Neural progenitor cell (in vitro differentiated cells): Measurements from ENCODE around the gene FBXL15. TPM values are rescaled to one million over a fixed set of nuclear protein-coding genes. Genes with fewer than 3 reads are reported as not detected.

Experiments
- DNase-seq: peaks from one replicate; pipeline ENCODE4 v3.0.0-alpha.2; 2016; ENCODE audit warnings: low spot score
- H2AFZ ChIP-seq: fragments of 200-600 bp; sonication (generic); replicated peaks from 2 replicates; pipeline ENCODE4 v1.6.1; 2016; ENCODE audit warnings: antibody characterized with exemption
- H3F3A ChIP-seq: fragments of 200-600 bp; sonication (generic); 2 replicates; pipeline ENCODE4 v1.6.1; 2016; ENCODE audit warnings: antibody characterized with exemption, low read depth
- H3K27ac ChIP-seq: fragments of 200-600 bp; sonication (generic); 2 replicates; pipeline ENCODE4 v1.5.1; 2016; ENCODE audit warnings: mild to moderate bottlenecking
- H3K27me3 ChIP-seq: fragments of 200-600 bp; sonication (generic); 2 replicates; pipeline ENCODE4 v1.6.1; 2016; ENCODE audit warnings: mild to moderate bottlenecking, moderate library complexity
- H3K36me3 ChIP-seq: fragments of 200-600 bp; sonication (generic); 2 replicates; pipeline ENCODE4 v1.5.1; 2016
- H3K4me1 ChIP-seq: fragments of 200-600 bp; sonication (generic); 2 replicates; pipeline ENCODE4 v1.6.1; 2016; ENCODE audit warnings: mixed run types
- H3K4me2 ChIP-seq: fragments of 200-600 bp; sonication (generic); 2 replicates; pipeline ENCODE4 v1.6.1; 2016
- H3K4me3 ChIP-seq: fragments of 200-600 bp; sonication (generic); 2 replicates; pipeline ENCODE4 v1.5.1; 2016
- H3K79me2 ChIP-seq: fragments of 200-600 bp; sonication (generic); 2 replicates; pipeline ENCODE4 v1.6.1; 2016; ENCODE audit warnings: low read depth
- H3K9ac ChIP-seq: fragments of 200-600 bp; sonication (generic); 2 replicates; pipeline ENCODE4 v1.6.1; 2016
- H3K9me3 ChIP-seq: fragments of 200-600 bp; sonication (generic); 2 replicates; pipeline ENCODE4 v1.5.1; 2016; ENCODE audit warnings: low read depth
- H4K20me1 ChIP-seq: fragments of 200-600 bp; sonication (generic); 2 replicates; pipeline ENCODE4 v1.6.1; 2016; ENCODE audit warnings: low read depth
- H3K27ac Mint-ChIP-seq: 3 replicates; pipeline ENCODE4 v1.8.0; 2021; ENCODE audit warnings: mixed read lengths
- H3K27me3 Mint-ChIP-seq: 2 replicates; pipeline ENCODE4 v1.8.0; 2022; ENCODE audit warnings: low read depth, mild to moderate bottlenecking, inconsistent platforms, moderate library complexity, mixed read lengths; ENCODE audit not compliant: insufficient read depth
- H3K36me3 Mint-ChIP-seq: 3 replicates; pipeline ENCODE4 v1.8.0; 2021; ENCODE audit warnings: mixed read lengths
- H3K4me1 Mint-ChIP-seq: 3 replicates; pipeline ENCODE4 v1.8.0; 2021; ENCODE audit warnings: mixed read lengths
- H3K4me3 Mint-ChIP-seq: 3 replicates; pipeline ENCODE4 v1.8.0; 2021; ENCODE audit warnings: mild to moderate bottlenecking, moderate library complexity, mixed read lengths
- H3K9me3 Mint-ChIP-seq: 3 replicates; pipeline ENCODE4 v1.8.0; 2020; ENCODE audit warnings: mixed read lengths
- CTCF ChIP-seq: fragments of 200-600 bp; sonication (generic); IDR thresholded peaks from 2 replicates; pipeline ENCODE4 v1.5.1; 2017; ENCODE audit warnings: antibody characterized with exemption, mild to moderate bottlenecking
- EZH2 ChIP-seq: fragments of 200-600 bp; sonication (generic); IDR thresholded peaks from 2 replicates; pipeline ENCODE4 v1.6.1; 2017; ENCODE audit warnings: antibody characterized with exemption, mild to moderate bottlenecking, moderate library complexity
- EZH2phosphoT487 ChIP-seq: fragments of 200-600 bp; sonication (generic); IDR thresholded peaks from 2 replicates; pipeline ENCODE4 v1.6.1; 2017; ENCODE audit warnings: antibody characterized with exemption
- total RNA-seq: library from RNA; depleted of rRNA; stranded (reverse); fragments of >200 nt; gene quantifications from 2 replicates; pipeline ENCODE4 v1.2.3, GENCODE V29; 2015; ENCODE audit warnings: low replicate concordance

FBXL15 gene
- total RNA-seq, 1 donor from 2014 or later: 4.4 TPM

GRCh38 chr10:102412293-102412692, 8.3 kb upstream of the FBXL15 start:
- Histone ChIP-seq H3K4me3 (no peak overlapping the region), H2AFZ (no peak overlapping the region), H4K20me1 (peaks cover 26% of the 10 kb centered on the region), H3K4me2 (peak overlapping the region; percentile 55), H3K79me2 (no peaks in the 10 kb centered on the region), H3F3A (peaks cover 35% of the 10 kb centered on the region), H3K9me3 (no peaks in the 10 kb centered on the region), H3K27me3 (peaks cover 60% of the 10 kb centered on the region), H3K36me3 (no peaks in the 10 kb centered on the region), H3K27ac (no peak overlapping the region), H3K9ac (no peak overlapping the region), H3K4me1 (peaks cover 38% of the 10 kb centered on the region)
- Mint-ChIP-seq H3K27me3 (peaks cover 35% of the 10 kb centered on the region), H3K4me3 (peak overlapping the region; percentile 48), H3K36me3 (no peaks in the 10 kb centered on the region), H3K27ac (peak overlapping the region; percentile 97), H3K4me1 (peaks cover 75% of the 10 kb centered on the region), H3K9me3 (no peaks in the 10 kb centered on the region)
- no peak for DNase-seq
- TF ChIP-seq EZH2phosphoT487: no peak
- TF ChIP-seq CTCF: no peak
- TF ChIP-seq EZH2: no peak

- peaks cover 39% of the 10 kb centered on the region for H3K4me1 ChIP-seq
- DNase-seq: peak; percentile 88
- H3K27ac ChIP-seq: no peak overlapping the region
- H3K27me3 ChIP-seq: peaks cover 60% of the 10 kb centered on the region
- H3K4me2 ChIP-seq: peak overlapping the region; percentile 55
- H3K36me3 ChIP-seq: no peaks in the 10 kb centered on the region
- no peak overlapping the region for H3K4me3 ChIP-seq
- peaks cover 18% of the 10 kb centered on the region for H4K20me1 ChIP-seq
- H3K4me3 Mint-ChIP-seq: peak overlapping the region; percentile 78
- TF ChIP-seq CTCF (no peak), EZH2phosphoT487 (no peak), EZH2 (no peak)
- H2AFZ ChIP-seq: no peak overlapping the region
- H3K9ac ChIP-seq: no peak overlapping the region
- H3K9me3 Mint-ChIP-seq: no peaks in the 10 kb centered on the region
- H3K36me3 Mint-ChIP-seq: no peaks in the 10 kb centered on the region
- H3K9me3 ChIP-seq: no peaks in the 10 kb centered on the region
- H3F3A ChIP-seq: peaks cover 36% of the 10 kb centered on the region
- H3K4me1 Mint-ChIP-seq: peaks cover 80% of the 10 kb centered on the region
- H3K79me2 ChIP-seq: no peaks in the 10 kb centered on the region
- H3K27ac Mint-ChIP-seq: peak overlapping the region; percentile 90
- H3K27me3 Mint-ChIP-seq: peaks cover 36% of the 10 kb centered on the region
Measured at GRCh38 chr10:102413053-102413705, 7.5 kb upstream of the FBXL15 start.

- Mint-ChIP-seq H3K4me3 (peak overlapping the region; percentile 41), H3K27me3 (peaks cover 34% of the 10 kb centered on the region), H3K4me1 (peaks cover 82% of the 10 kb centered on the region), H3K36me3 (no peaks in the 10 kb centered on the region), H3K27ac (peak overlapping the region; percentile 92), H3K9me3 (no peaks in the 10 kb centered on the region)
- Histone ChIP-seq H2AFZ (no peak overlapping the region), H4K20me1 (peaks cover 18% of the 10 kb centered on the region), H3K36me3 (no peaks in the 10 kb centered on the region), H3K9ac (no peak overlapping the region), H3K27me3 (peaks cover 52% of the 10 kb centered on the region), H3K27ac (no peak overlapping the region), H3K4me2 (peak overlapping the region; percentile 55), H3F3A (peaks cover 43% of the 10 kb centered on the region), H3K4me1 (peaks cover 45% of the 10 kb centered on the region), H3K79me2 (no peaks in the 10 kb centered on the region), H3K4me3 (no peak overlapping the region), H3K9me3 (no peaks in the 10 kb centered on the region)
- no peak for TF ChIP-seq EZH2
- TF ChIP-seq CTCF: no peak
- TF ChIP-seq EZH2phosphoT487: no peak
- peak; percentile 70 for DNase-seq
Measured at GRCh38 chr10:102413806-102414561, 6.7 kb upstream of the FBXL15 start.
